Measurements from ENCODE around the gene ZNF646.
A peak's percentile ranks its signal among the peaks of the same experiment; 100 is the strongest.

ZNF646 gene

GRCh38 chr16:31063843-31064611, 10.2 kb upstream of the ZNF646 start:
- no peak for DNase-seq (ENCODE audit: low read depth, low spot score)

GRCh38 chr16:31064882-31065461, 9.2 kb upstream of the ZNF646 start:
- DNase-seq (ENCODE audit: low read depth, low spot score): peak; percentile 75

GRCh38 chr16:31067342-31067741, 6.9 kb upstream of the ZNF646 start:
- DNase-seq (ENCODE audit: low read depth, low spot score): no peak

DNA sequence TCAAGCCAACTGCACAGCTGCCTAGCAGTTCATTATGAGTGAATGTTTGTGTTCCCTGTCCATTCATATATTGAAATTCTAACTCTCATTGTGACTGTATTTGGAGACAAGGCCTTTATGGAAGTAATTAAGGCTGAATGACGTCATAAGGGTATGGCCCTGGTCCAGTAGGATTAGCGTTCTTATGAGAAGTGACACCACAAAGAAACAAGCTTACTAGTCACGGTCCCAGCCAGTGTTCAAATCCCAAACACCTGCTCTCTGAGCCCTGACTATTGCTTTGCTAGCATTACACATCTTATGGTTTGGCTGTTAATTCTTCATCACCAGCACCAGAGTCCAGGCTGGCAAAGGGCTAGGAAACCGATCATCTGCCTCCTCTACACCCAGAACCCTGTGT, 2.4 kb upstream of the ZNF646 start:
- DNase-seq (ENCODE audit: low read depth, low spot score): no peak

DNA sequence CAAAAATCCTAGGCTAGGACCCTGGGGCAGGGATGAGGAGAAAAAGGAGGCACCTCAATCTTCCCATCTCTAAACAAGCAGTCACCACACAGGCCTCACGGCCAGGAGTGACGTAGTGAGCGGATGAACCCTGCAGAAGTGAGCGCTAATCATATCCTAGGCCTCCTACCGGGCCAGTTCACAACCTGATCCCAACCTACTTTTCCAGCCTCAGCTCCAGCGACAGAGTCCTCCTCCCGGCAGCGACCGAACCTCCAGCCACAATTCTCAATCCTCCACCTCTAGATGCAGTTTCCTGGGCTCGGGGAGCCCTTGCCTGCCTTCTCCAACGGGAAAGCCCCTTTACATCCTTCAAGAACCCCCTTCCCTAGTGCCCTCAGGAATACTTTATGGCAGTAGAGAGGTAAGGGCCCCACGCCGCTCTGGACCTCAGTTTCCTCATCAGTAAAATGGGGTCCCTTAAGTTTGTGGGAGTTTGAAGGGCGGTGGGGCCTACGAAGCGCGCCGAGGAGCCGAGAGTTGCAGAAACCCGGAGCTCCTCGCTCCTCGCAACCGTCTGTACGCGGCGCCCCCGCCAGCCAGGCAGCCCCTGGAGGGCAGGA, 1.6 kb upstream of the ZNF646 start:
- peak; percentile 59 for DNase-seq (ENCODE audit: low read depth, low spot score)

DNA sequence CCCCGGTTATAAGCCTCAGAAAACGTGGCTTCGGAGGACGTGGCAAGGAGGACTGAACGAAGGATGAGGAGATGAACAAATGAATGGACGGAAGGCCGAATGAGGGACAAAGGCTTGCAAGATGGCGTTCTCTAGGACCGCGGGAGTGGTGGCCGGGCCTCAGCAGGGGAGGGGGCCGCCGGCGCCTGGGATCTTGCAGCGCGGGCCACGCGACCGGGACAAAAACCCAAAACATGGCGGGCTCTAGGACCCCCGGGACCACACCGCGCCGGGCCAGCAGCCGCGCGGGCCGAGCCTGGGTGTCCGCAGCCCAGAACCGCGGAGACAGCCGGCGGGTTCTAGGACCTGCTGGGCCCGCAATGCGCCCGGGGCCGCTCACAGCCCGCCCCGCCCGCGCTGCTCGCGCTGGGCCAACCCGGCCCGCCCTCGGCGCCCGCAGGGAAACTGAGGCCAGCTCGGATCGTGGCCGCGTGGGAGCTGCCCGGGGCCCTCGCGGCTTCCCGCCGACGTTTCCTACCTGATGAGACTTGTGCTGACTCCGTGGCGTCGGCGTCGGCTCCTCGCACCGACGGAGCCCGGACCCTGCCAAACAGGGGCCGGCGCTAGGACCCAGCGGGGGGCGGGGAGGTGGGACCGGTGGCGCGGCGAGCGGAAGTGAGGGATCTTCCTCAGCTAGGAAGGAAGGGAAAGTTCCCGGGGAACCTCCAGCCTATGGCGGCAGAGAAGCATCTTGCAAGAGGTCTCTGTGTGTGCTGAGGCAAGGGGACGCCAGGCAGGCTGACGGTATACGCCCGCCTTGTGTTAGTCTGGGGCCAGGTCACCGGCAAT, 866 bp upstream of the ZNF646 start:
- peak; percentile 93 for DNase-seq (ENCODE audit: low read depth, low spot score)

- DNase-seq (ENCODE audit: low read depth, low spot score): no peak
Measured at GRCh38 chr16:31074814-31075183, 577 bp downstream of the ZNF646 start.

GRCh38 chr16:31076319-31076718, 2.1 kb downstream of the ZNF646 start:
- no peak for DNase-seq (ENCODE audit: low read depth, low spot score)

- DNase-seq (ENCODE audit: low read depth, low spot score): no peak
Measured at GRCh38 chr16:31077024-31077423, 2.8 kb downstream of the ZNF646 start.

DNA sequence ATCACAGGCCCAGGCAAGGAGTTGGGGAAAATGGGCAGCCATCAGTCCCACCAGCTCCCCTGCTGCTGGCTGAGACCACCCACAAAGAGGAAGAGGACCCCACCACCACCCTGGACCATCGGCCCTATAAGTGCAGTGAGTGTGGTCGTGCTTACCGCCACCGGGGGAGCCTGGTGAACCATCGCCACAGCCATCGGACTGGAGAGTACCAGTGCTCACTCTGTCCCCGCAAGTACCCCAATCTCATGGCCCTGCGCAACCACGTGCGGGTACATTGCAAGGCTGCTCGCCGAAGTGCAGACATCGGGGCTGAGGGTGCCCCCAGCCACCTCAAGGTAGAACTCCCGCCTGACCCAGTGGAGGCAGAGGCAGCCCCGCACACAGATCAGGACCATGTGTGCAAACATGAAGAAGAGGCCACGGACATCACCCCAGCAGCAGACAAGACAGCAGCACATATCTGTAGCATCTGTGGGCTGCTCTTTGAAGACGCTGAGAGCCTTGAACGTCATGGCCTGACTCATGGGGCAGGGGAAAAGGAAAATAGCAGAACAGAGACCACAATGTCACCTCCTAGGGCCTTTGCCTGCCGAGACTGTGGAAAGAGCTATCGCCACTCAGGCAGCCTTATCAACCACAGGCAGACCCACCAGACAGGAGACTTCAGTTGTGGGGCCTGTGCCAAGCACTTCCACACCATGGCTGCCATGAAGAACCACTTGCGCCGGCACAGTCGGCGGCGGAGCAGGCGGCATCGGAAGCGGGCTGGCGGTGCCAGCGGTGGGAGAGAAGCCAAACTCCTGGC, 3.6 kb downstream of the ZNF646 start:
- no peak for DNase-seq (ENCODE audit: low read depth, low spot score)

GRCh38 chr16:31078597-31079341, 4.5 kb downstream of the ZNF646 start:
- DNase-seq (ENCODE audit: low read depth, low spot score): no peak

DNA sequence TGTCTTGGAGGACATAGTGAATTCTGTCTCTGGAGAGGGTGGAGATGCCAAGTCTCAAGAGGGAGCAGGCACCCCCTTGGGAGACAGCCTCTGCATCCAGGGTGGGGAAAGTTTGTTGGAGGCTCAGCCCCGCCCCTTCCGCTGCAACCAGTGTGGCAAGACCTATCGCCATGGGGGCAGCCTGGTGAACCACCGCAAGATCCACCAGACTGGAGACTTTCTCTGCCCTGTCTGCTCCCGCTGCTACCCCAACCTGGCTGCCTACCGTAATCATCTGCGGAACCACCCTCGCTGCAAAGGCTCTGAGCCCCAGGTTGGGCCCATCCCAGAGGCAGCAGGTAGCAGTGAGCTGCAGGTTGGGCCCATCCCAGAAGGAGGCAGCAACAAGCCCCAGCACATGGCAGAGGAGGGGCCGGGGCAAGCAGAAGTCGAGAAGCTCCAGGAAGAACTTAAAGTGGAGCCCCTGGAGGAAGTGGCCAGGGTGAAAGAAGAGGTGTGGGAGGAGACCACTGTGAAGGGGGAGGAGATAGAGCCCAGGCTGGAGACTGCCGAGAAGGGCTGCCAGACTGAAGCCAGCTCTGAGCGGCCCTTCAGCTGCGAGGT, 5.2 kb downstream of the ZNF646 start:
- DNase-seq (ENCODE audit: low read depth, low spot score): no peak

DNA sequence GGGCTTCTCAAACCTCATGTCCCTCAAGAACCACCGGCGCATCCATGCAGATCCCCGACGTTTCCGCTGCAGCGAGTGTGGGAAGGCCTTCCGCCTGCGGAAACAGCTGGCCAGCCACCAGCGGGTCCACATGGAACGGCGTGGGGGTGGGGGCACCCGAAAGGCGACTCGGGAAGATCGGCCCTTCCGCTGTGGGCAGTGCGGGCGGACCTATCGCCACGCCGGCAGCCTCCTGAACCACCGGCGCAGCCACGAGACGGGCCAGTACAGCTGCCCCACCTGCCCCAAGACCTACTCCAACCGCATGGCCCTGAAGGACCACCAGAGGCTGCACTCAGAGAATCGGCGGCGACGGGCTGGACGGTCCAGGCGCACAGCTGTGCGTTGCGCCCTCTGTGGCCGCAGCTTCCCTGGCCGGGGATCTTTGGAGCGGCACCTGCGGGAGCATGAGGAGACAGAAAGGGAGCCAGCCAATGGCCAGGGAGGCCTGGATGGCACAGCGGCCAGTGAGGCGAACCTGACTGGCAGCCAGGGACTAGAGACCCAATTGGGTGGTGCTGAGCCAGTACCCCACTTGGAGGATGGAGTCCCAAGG, 5.9 kb downstream of the ZNF646 start:
- DNase-seq (ENCODE audit: low read depth, low spot score): no peak

DNA sequence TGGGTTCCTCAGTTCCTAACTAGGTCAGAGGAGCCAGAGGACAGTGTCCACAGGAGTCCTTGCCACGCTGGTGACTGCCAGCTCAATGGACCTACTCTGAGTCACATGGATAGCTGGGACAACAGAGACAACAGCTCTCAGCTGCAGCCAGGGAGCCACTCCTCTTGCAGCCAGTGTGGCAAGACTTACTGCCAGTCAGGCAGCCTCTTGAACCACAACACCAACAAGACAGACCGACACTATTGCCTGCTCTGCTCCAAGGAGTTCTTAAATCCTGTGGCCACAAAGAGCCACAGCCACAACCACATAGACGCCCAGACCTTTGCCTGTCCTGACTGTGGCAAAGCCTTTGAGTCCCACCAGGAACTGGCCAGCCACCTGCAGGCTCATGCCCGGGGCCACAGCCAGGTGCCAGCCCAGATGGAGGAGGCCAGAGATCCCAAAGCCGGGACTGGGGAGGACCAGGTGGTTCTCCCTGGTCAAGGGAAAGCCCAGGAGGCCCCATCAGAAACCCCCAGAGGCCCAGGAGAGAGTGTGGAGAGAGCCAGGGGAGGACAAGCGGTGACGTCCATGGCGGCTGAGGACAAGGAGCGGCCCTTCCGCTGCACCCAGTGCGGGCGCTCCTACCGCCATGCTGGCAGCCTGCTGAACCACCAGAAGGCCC, 6.7 kb downstream of the ZNF646 start:
- no peak for DNase-seq (ENCODE audit: low read depth, low spot score)

- no peak for DNase-seq (ENCODE audit: low read depth, low spot score)
Measured at GRCh38 chr16:31081428-31082351, 7.5 kb downstream of the ZNF646 start.

GRCh38 chr16:31082368-31083045, 8.3 kb downstream of the ZNF646 start:
- no peak for DNase-seq (ENCODE audit: low read depth, low spot score)

- DNase-seq (ENCODE audit: low read depth, low spot score): no peak
Measured at GRCh38 chr16:31083081-31083480, 8.9 kb downstream of the ZNF646 start.

- DNase-seq (ENCODE audit: low read depth, low spot score): no peak
Measured at GRCh38 chr16:31083556-31083955, 9.3 kb downstream of the ZNF646 start.
